GM18526 (cell line): ENCODE measurements around the gene MRC1.

Experiments
- POLR2A ChIP-seq: IDR thresholded peaks from 3 replicates; pipeline ENCODE4 v1.6.1; 2011; ENCODE audit not compliant: insufficient read length; ENCODE audit errors: extremely low read depth

MRC1 gene

GRCh38 chr10:17854044-17854652 is 45.0 kb downstream of the MRC1 start:
- TF ChIP-seq POLR2A = no peak

GRCh38 chr10:17857040-17857439 is 47.9 kb downstream of the MRC1 start:
- TF ChIP-seq POLR2A = no peak

GRCh38 chr10:17859492-17860156 is 50.5 kb downstream of the MRC1 start:
- no peak for TF ChIP-seq POLR2A

GRCh38 chr10:17861760-17862159 is 52.6 kb downstream of the MRC1 start:
- no peak for TF ChIP-seq POLR2A

GRCh38 chr10:17865351-17865750 is 56.2 kb downstream of the MRC1 start:
- no peak for TF ChIP-seq POLR2A

GRCh38 chr10:17866346-17866745 is 57.2 kb downstream of the MRC1 start:
- TF ChIP-seq POLR2A = no peak

- no peak for TF ChIP-seq POLR2A
Measured at GRCh38 chr10:17867056-17867455, 57.9 kb downstream of the MRC1 start.

- TF ChIP-seq POLR2A = no peak
Measured at GRCh38 chr10:17871036-17871435, 61.9 kb downstream of the MRC1 start.

- no peak for TF ChIP-seq POLR2A
Measured at GRCh38 chr10:17872191-17873091, 63.3 kb downstream of the MRC1 start.

- no peak for TF ChIP-seq POLR2A
Measured at GRCh38 chr10:17873946-17874345, 64.8 kb downstream of the MRC1 start.

GRCh38 chr10:17877121-17877520 is 68.0 kb downstream of the MRC1 start:
- no peak for TF ChIP-seq POLR2A

- TF ChIP-seq POLR2A = no peak
Measured at GRCh38 chr10:17878896-17879295, 69.7 kb downstream of the MRC1 start.

- no peak for TF ChIP-seq POLR2A
Measured at GRCh38 chr10:17880601-17881000, 71.5 kb downstream of the MRC1 start.

- TF ChIP-seq POLR2A = no peak
Measured at GRCh38 chr10:17882557-17882956, 73.4 kb downstream of the MRC1 start.

- no peak for TF ChIP-seq POLR2A
Measured at GRCh38 chr10:17883621-17884020, 74.5 kb downstream of the MRC1 start.

GRCh38 chr10:17888189-17888588 is 79.0 kb downstream of the MRC1 start:
- TF ChIP-seq POLR2A = no peak
